NCI-H524 (cell line): Measurements from ENCODE around the gene NME2.
"Not testable (repeated sequence)": the region's sequence is repeated elsewhere in the genome, so short reads cannot be mapped to it uniquely, and the experiment has no call there.

ENCODE experiments used
- DNase-seq, 2 experiments: peaks; one replicate each; lab custom pipeline; 2025; lab: John Stamatoyannopoulos, UW

NME2 gene

DNA sequence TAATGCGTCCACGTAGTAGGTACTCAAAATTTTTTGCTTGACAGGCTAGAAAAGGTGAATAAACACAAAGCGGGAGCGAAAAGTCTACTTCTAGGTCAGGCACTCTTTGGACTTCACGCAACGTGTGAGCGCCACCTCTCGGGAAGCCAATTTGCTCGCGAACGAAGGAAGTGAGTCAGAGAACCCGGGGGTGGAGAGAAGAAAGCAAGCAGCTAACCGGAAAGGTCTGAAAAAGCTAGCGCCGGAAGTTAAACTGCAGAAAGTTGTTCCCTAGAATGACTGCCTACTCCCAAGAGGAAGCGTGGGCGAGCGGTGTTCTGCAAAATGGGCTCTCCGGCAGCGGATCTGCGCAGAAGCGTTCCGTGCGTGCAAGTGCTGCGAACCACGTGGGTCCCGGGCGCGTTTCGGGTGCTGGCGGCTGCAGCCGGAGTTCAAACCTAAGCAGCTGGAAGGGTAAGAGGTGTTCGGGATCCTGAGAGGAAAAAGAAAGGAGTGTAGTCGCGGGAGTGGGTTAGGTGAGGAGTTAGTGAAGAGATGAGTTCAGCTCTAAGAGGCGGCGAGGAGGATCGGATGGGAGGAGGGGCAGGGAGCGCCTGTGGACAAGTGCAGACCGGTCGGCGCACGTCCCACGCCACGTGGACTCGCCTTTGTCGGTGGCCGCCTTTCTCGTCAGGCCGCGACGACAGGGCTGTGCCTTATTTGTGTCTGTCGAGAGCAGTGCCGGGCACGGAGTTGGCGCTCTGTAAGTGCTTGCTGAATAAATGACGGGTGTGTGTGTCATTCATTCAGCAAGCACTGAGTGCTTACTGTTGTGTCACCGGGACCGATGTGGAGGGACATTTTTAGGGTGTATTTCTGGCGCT, 12.8 kb upstream of the NME2 start, which contains the start of gene NME1:
Gene NME1 (plus strand): TSS at position 350 of the 863 bp plus-strand sequence. CDS start 2,096 bp downstream, outside the sequence.
- DNase-seq, result peak; percentile 99 to 100

GRCh38 chr17:51154176-51154575, 12.0 kb upstream of the NME2 start:
- peak; percentile 16 to 36 for DNase-seq

- DNase-seq, result peak in 1 of 2 experiments; percentile 66
These were observed 10.8 kb upstream of the NME2 start for GRCh38 chr17:51155416-51155815.

GRCh38 chr17:51159604-51160003, 6.6 kb upstream of the NME2 start:
- DNase-seq, result no peak

GRCh38 chr17:51161541-51161940, 4.7 kb upstream of the NME2 start:
- DNase-seq, result no peak

- DNase-seq, result peak; percentile 78 to 85
These were observed 1.1 kb upstream of the NME2 start for GRCh38 chr17:51164911-51165679.

DNA sequence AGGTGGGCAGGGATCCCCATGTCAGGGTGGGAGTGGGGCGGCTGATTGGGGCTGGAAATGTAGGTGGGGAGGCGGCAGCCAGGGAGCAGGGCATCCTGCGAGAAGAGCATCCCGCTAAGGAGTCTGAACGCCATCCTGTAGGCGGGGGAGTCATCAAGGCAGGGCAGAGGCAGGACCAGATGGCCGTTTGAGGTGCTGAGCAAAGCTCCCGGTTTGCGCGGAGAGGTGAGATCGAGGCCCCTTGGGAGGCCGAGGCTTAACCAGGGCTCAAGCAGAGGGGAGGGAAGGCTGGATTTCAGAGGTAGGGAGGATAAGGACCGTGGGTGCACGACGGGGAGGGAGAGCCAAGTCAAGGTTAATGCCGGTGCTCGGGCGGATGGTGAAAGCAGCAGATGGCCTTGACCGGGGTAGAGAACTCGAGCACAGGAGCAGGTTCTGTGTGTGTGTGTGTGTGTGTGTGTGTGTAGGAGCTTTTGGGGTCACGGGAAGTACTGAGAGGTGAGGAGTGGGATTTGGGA, 472 bp upstream of the NME2 start:
- DNase-seq, result peak; percentile 89 to 91

GRCh38 chr17:51166987-51167931, 1.0 kb downstream of the NME2 start:
- DNase-seq, result peak; percentile 52 to 69

DNA sequence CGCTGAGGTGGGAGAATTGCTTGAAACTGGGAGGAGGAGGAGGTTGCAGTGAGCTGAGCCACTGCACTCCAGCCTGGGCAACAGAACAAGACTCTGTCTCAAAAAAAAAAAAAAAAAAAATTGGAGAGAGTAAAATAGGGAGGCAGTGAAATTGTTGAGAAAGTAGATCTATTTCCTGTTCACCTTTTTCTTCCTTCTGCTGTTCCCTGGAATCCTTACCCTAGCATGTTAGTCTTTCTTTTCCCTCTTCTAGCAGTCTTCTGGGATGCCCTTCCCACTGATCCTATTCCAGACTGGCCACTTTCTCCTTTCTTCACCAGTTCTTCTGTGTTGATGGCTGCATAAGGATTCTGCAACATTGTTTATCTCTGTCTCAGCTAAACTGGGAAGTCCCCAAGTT, 3.1 kb downstream of the NME2 start:
- no peak for DNase-seq

GRCh38 chr17:51170736-51171135, 4.5 kb downstream of the NME2 start:
- no peak for DNase-seq

DNA sequence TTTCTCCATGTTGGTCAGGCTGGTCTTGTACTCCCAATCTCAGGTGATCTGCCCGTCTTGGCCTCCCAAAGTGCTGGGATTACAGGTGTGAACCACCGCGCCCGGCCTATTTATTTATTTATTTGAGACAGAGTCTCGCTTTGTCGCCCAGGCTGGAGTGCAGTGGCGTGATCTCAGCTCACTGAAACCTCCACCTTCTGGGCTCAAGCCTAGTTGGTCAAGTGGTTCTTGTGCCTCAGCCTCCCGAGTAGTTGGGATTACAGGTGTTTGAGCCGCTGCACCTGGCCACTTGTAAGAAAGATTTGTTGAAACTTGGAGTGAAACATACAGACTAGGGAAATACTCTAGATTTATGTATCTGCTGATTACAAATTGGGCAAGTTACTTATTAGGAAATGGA, 5.8 kb downstream of the NME2 start:
- not testable (repeated sequence) for DNase-seq

DNA sequence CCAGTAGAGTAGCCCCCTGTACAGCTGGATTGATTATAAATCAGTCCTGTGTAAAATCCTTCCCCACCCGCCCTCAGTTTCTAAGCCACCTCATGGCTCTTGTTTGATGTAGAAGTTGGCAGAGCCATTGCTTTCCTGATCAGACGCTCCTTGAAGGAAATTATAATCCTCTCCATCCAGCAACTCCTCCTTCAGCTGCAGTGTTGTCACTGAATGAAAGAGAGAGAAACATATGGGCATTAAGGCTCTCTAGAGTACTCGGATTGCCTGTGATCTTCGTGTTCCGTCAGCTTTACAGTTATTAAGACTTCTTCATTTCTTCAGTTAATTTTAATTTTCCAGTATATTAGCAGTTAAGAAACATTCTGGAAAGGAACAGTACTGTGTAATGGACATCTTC, 14.3 kb downstream of the NME2 start:
- peak; percentile 85 to 94 for DNase-seq

DNA sequence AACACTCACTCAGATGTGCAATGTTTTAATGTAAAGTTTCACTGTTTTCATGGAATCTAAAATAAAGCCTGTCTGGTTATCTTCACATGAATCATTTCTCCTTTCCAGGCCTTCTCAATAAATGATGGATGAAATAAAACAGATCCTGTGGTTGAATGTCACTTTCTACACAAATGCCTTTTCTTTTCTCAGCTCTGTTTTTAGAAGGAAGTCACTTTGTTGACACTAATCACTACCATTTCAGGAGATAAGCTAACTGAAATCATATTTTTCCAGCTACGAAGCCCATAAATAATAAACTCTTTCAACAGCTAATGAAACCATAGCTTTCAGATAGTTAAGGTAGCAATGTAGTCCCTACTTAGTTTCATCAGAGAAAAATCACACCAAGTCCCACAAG, 17.9 kb downstream of the NME2 start:
- DNase-seq, result no peak

- no peak for DNase-seq
These were observed 19.6 kb downstream of the NME2 start for GRCh38 chr17:51185763-51186332.

GRCh38 chr17:51188271-51188833, 22.1 kb downstream of the NME2 start:
- DNase-seq, result no peak

GRCh38 chr17:51189162-51189561, 23.0 kb downstream of the NME2 start:
- no peak for DNase-seq

DNA sequence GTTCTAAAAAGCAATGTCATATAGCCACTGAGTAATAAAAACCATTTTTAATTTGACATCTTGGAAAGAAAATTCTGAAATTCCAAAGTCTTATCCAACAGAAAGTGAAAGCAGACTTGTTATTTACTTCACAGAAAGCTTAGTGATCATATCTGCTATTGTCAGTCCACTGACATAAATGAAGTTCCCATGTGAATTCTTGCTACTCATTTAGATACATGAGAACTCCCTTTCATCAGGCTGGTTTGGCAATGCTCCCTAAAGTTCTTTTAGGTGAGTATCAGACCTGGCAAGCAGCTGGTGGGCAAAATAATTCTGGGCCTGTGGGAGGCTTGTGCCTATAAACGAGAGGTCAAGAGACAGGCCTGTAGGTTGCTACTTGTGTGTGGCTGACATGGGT, 23.4 kb downstream of the NME2 start:
- DNase-seq, result no peak

GRCh38 chr17:51191895-51192294, 25.7 kb downstream of the NME2 start:
- DNase-seq, result no peak

DNA sequence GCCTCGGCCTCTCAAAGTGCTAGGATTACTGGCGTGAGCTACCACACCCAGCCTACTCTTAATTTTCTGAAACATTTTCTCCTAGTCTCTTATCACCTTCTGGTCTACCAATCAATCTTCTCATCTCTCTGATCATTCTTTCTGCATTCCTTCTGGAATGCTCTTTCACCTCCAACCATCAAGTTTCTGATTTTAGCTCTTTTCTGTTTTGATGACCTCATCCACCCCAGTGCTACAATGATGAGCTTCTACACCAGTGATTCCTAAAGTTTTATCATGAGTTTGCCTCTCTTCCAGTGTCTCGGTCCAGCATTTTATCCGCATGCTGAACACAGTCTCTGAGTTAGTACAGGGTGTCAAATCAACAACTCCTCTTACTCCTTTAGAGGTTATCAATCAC, 31.5 kb downstream of the NME2 start:
- no peak for DNase-seq

DNA sequence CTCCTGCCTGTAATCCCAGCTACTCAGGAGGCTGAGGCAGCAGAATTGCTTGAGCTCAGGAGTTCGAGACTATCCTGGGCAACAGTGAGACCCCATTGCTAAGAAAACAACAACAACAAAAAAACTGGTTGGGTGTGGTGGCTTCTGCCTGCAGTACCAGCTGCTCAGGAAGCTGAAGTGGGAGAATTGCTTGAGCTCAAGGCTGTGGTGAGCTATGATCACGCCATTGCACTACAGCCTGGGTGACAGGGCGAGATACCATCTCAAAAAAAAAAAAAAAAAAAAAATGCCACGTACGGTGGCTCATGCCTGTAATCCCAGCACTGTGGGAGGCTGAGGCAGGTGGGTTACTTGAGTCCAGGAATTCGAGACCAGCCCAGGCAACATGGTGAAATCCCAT, 34.1 kb downstream of the NME2 start:
- DNase-seq, result no peak

GRCh38 chr17:51200846-51201245, 34.6 kb downstream of the NME2 start:
- DNase-seq, result no peak
